ENCODE results near the gene SSTR3. TPM values are rescaled to one million over a fixed set of nuclear protein-coding genes. Genes with fewer than 3 reads are reported as not detected.

Gene SSTR3
- total and polyA plus RNA-seq, 3 donors from 2014 or later = 26.8 to 54.4 (median 40.1) TPM

GRCh38 chr22:37195921-37196320 lies 16.4 kb downstream of the SSTR3 start:
- Histone ChIP-seq H3K36me3 (ENCODE audit: low read depth, missing control alignments) (no peaks in the 10 kb centered on the region), H3K4me3 (no peak overlapping the region), H3K27ac (peak overlapping the region; percentile 77 to 94), H3K27me3 (no peaks in the 10 kb centered on the region), H3K4me1 (peaks cover 31% of the 10 kb centered on the region), H3K9me3 (no peaks in the 10 kb centered on the region)
- 70 to 74% methylated on average over 4 of the region's 4 CpGs for WGBS, 2 donors
- DNase-seq = no peak
- intact Hi-C loops (cut with DNase I; ENCODE audit: low total_unique reads) = no loop called here
- TF ChIP-seq POLR2A (IDR thresholded peaks at IDR 0.05) (no peak), CTCF (IDR thresholded peaks at IDR 0.05) (no peak)

- TF ChIP-seq CTCF (IDR thresholded peaks at IDR 0.05) (no peak), POLR2A (IDR thresholded peaks at IDR 0.05) (no peak)
- H3K4me1 ChIP-seq = peaks cover 30% of the 10 kb centered on the region
- DNase-seq = no peak
Measured at GRCh38 chr22:37194750-37195149, 17.5 kb downstream of the SSTR3 start.

GRCh38 chr22:37193629-37194191 lies 18.6 kb downstream of the SSTR3 start:
- 44 to 46% methylated on average over 10 of the region's 10 CpGs for WGBS, 2 donors
- DNase-seq = no peak
- no peaks in the 10 kb centered on the region for H3K27me3 ChIP-seq
- peak overlapping the region; percentile 33 to 69 for H3K27ac ChIP-seq
- intact Hi-C loops (cut with DNase I; ENCODE audit: low total_unique reads) = no loop called here
- H3K36me3 ChIP-seq (ENCODE audit: low read depth, missing control alignments) = no peaks in the 10 kb centered on the region
- H3K9me3 ChIP-seq = no peaks in the 10 kb centered on the region
- H3K4me3 ChIP-seq = no peak overlapping the region
- no peak for TF ChIP-seq POLR2A (IDR thresholded peaks at IDR 0.05)
- TF ChIP-seq CTCF (IDR thresholded peaks at IDR 0.05) = no peak
- peaks cover 30% of the 10 kb centered on the region for H3K4me1 ChIP-seq

More at GRCh38 chr22:37194750-37195149, 17.5 kb downstream of the SSTR3 start:
- peak overlapping the region in 1 of 2 donors; percentile 69 for H3K27ac ChIP-seq
- no peaks in the 10 kb centered on the region for H3K36me3 ChIP-seq (ENCODE audit: low read depth, missing control alignments)
- intact Hi-C loops (cut with DNase I; ENCODE audit: low total_unique reads) = no loop called here
- WGBS, 2 donors = 80 to 83% methylated on average over 3 of the region's 3 CpGs
- no peaks in the 10 kb centered on the region for H3K9me3 ChIP-seq
- H3K27me3 ChIP-seq = no peaks in the 10 kb centered on the region
- no peak overlapping the region for H3K4me3 ChIP-seq

GRCh38 chr22:37192741-37193140 lies 19.5 kb downstream of the SSTR3 start:
- no peak for DNase-seq
- TF ChIP-seq POLR2A (IDR thresholded peaks at IDR 0.05) (no peak), CTCF (IDR thresholded peaks at IDR 0.05) (no peak)

GRCh38 chr22:37192204-37192603 lies 20.1 kb downstream of the SSTR3 start:
- no peak for DNase-seq
- H3K36me3 ChIP-seq (ENCODE audit: low read depth, missing control alignments) = no peaks in the 10 kb centered on the region
- intact Hi-C loops (cut with DNase I; ENCODE audit: low total_unique reads) = no loop called here
- TF ChIP-seq POLR2A (IDR thresholded peaks at IDR 0.05) (no peak), CTCF (IDR thresholded peaks at IDR 0.05) (no peak)
- H3K27ac ChIP-seq = no peak overlapping the region
- H3K9me3 ChIP-seq = no peaks in the 10 kb centered on the region
- H3K4me3 ChIP-seq = no peak overlapping the region
- WGBS, 2 donors = 83 to 88% methylated on average over 2 of the region's 2 CpGs
- no peaks in the 10 kb centered on the region for H3K27me3 ChIP-seq
- peaks cover 32% of the 10 kb centered on the region for H3K4me1 ChIP-seq

More at GRCh38 chr22:37192741-37193140, 19.5 kb downstream of the SSTR3 start:
- H3K27me3 ChIP-seq = no peaks in the 10 kb centered on the region
- H3K4me1 ChIP-seq = peaks cover 33% of the 10 kb centered on the region
- 89 to 97% methylated on average over 1 of the region's 1 CpG for WGBS, 2 donors
- H3K36me3 ChIP-seq (ENCODE audit: low read depth, missing control alignments) = no peaks in the 10 kb centered on the region
- intact Hi-C loops (cut with DNase I; ENCODE audit: low total_unique reads) = no loop called here
- no peaks in the 10 kb centered on the region for H3K9me3 ChIP-seq
- no peak overlapping the region for H3K27ac ChIP-seq
- no peak overlapping the region for H3K4me3 ChIP-seq

Measured in testis (tissue), 3 donors.